ENCODE measurements around the gene ZNF473.
A peak's percentile ranks its signal among the peaks of the same experiment; 100 is the strongest.
"Not testable (repeated sequence)": the region's sequence is repeated elsewhere in the genome, so short reads cannot be mapped to it uniquely, and the experiment has no call there.

The ZNF473 gene

GRCh38 chr19:50050406-50051227, 24.8 kb downstream of the ZNF473 start:
- Mint-ChIP-seq H3K27ac (peak overlapping the region; percentile 88), H3K27me3 (peaks cover 6 to 19% of the 10 kb centered on the region in 2 donors), H3K36me3 (peaks cover 29 to 36% of the 10 kb centered on the region in 2 donors), H3K4me1 (peaks cover 17 to 20% of the 10 kb centered on the region in 2 donors), H3K9me3 (peaks cover 7 to 8% of the 10 kb centered on the region in 2 donors), H3K4me3 (peak overlapping the region; percentile 82 to 90)
- peak; percentile 77 for DNase-seq
- ATAC-seq (replicated peaks) = peak; percentile 92 to 97

- H3K4me3 Mint-ChIP-seq = peak overlapping the region; percentile 82 to 90
- H3K27ac Mint-ChIP-seq = peak overlapping the region; percentile 88
- H3K36me3 Mint-ChIP-seq = peaks cover 21 to 28% of the 10 kb centered on the region in 2 donors
- not testable (repeated sequence) for H3K9me3 Mint-ChIP-seq; DNase-seq; ATAC-seq (replicated peaks)
- H3K4me1 Mint-ChIP-seq = peaks cover 17 to 20% of the 10 kb centered on the region in 2 donors
- H3K27me3 Mint-ChIP-seq = peaks cover 6 to 19% of the 10 kb centered on the region in 2 donors
Measured at GRCh38 chr19:50051228-50051895, 25.6 kb downstream of the ZNF473 start.

- ATAC-seq (replicated peaks) (no peak), DNase-seq (no peak)
- peaks cover 15 to 22% of the 10 kb centered on the region in 2 donors for H3K36me3 Mint-ChIP-seq
- peaks cover 6 to 19% of the 10 kb centered on the region in 2 donors for H3K27me3 Mint-ChIP-seq
- peaks cover 17 to 20% of the 10 kb centered on the region in 2 donors for H3K4me1 Mint-ChIP-seq
- H3K9me3 Mint-ChIP-seq = peaks cover 3 to 4% of the 10 kb centered on the region in 2 donors
- no peak overlapping the region for H3K27ac Mint-ChIP-seq
- H3K4me3 Mint-ChIP-seq = no peak overlapping the region
Measured at GRCh38 chr19:50051964-50052363, 26.2 kb downstream of the ZNF473 start.

DNA sequence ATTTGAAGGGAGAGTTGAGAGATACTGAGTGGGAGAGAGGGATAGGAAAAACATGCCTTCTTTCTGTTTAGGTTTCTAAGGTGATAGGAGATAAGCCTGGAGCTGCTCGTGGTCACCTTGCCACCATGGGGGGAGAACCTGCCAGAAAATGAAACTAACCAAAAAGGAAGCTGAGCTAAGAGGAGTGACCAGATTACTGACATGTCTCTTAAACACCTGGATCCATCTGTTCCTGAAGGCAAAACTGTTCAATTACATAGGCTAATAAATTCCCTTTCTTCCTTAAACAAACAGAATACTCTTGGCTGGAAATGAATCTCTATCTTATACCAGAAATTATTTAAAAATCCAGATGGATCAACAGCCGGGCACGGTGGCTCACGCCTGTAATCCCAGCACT, 27.3 kb downstream of the ZNF473 start:
- Mint-ChIP-seq H3K9me3 (peaks cover 0 to 5% of the 10 kb centered on the region in 2 donors), H3K4me3 (no peak overlapping the region), H3K36me3 (peaks cover 7 to 11% of the 10 kb centered on the region in 2 donors), H3K27ac (no peak overlapping the region), H3K27me3 (peaks cover 6 to 19% of the 10 kb centered on the region in 2 donors), H3K4me1 (peaks cover 17 to 20% of the 10 kb centered on the region in 2 donors)
- DNase-seq (no peak), ATAC-seq (replicated peaks) (no peak)

DNA sequence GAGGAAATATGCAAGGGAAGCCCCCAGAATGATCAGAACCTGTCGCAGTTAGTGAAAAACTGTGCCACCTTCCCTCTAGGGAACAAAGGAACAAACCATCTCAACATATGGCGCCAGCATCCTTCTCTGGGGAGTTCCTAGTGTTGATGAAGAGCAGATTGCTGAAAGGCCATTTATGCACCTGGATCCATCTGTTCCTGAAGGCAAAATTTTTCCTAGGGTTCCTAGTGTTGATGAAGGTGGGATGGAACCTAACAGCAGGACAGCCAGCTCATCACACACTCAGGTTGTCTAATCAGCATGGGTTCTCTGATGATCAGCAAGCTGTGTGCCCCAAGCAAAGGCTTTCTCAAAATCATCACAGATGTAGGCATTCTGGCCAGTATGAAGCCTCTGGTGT, 32.6 kb downstream of the ZNF473 start:
- Mint-ChIP-seq H3K27me3 (peaks cover 0 to 5% of the 10 kb centered on the region in 2 donors), H3K9me3 (peaks cover 11 to 18% of the 10 kb centered on the region in 2 donors), H3K27ac (no peak overlapping the region), H3K36me3 (peaks cover 0 to 13% of the 10 kb centered on the region in 2 donors), H3K4me3 (no peak overlapping the region), H3K4me1 (no peaks in the 10 kb centered on the region)
- ATAC-seq (replicated peaks) (no peak), DNase-seq (no peak)

- Mint-ChIP-seq H3K27me3 (peaks cover 0 to 5% of the 10 kb centered on the region in 2 donors), H3K36me3 (peaks cover 0 to 13% of the 10 kb centered on the region in 2 donors), H3K4me3 (no peak overlapping the region), H3K27ac (no peak overlapping the region), H3K9me3 (peaks cover 11 to 18% of the 10 kb centered on the region in 2 donors), H3K4me1 (no peaks in the 10 kb centered on the region)
- no peak for ATAC-seq (replicated peaks)
- DNase-seq = no peak
Measured at GRCh38 chr19:50059045-50059444, 33.2 kb downstream of the ZNF473 start.

DNA sequence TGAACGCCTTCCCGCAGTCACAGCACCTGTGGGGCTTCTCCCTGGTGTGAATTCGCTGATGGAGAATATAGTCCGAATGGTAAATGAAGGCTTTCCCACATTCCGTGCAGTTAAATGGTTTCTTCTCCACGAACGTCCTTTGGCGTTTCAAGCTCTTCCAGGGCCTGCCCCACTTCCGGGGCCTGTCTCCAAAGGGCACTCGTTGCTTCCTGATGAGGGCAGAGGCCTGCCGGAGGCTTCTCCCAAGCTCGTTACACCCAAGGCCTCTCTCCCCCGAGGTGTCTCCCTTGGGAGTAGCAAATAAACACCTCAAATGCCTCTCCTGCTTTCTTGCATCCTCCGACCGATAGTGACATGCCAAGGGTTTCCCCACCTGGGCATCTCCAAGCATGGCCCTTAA, 34.3 kb downstream of the ZNF473 start:
- no peak for ATAC-seq (replicated peaks)

GRCh38 chr19:50061650-50062049, 35.8 kb downstream of the ZNF473 start:
- DNase-seq = no peak
- no peak for ATAC-seq (replicated peaks)
- Mint-ChIP-seq H3K9me3 (peaks cover 11 to 18% of the 10 kb centered on the region in 2 donors), H3K4me1 (no peaks in the 10 kb centered on the region), H3K27me3 (peaks cover 9 to 18% of the 10 kb centered on the region in 2 donors), H3K27ac (no peak overlapping the region), H3K4me3 (no peak overlapping the region), H3K36me3 (peaks cover 0 to 13% of the 10 kb centered on the region in 2 donors)

More for the DNA sequence above, 34.3 kb downstream of the ZNF473 start:
- DNase-seq = no peak
- Mint-ChIP-seq H3K4me3 (no peak overlapping the region), H3K36me3 (peaks cover 0 to 13% of the 10 kb centered on the region in 2 donors), H3K9me3 (peaks cover 11 to 18% of the 10 kb centered on the region in 2 donors), H3K27me3 (peaks cover 3 to 6% of the 10 kb centered on the region in 2 donors), H3K27ac (no peak overlapping the region), H3K4me1 (no peaks in the 10 kb centered on the region)

- Mint-ChIP-seq H3K4me1 (no peaks in the 10 kb centered on the region), H3K27me3 (peaks cover 9 to 25% of the 10 kb centered on the region in 2 donors), H3K36me3 (no peaks in the 10 kb centered on the region), H3K4me3 (no peak overlapping the region), H3K27ac (no peak overlapping the region), H3K9me3 (no peaks in the 10 kb centered on the region)
- DNase-seq (no peak), ATAC-seq (replicated peaks) (no peak)
Measured at GRCh38 chr19:50065938-50066337, 40.1 kb downstream of the ZNF473 start.

DNA sequence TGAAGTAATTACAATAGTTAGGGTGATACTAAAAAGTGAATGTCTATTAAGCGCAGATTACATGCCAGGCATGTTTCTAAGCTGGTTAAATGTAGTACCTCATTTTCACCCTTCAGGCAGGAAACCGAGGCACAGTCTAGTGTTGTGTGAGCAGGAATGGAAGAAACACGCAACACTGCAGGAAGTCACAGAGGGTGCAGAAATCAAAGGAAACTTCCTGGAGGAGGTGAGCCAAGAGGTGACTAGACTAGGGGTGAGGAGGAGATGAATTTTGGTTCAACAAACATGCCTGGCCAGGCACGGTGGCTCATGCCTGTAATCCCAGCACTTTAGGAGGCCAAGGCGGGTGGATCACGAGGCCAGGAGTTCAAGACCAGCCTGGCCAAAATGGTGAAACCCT, 41.8 kb downstream of the ZNF473 start:
- Mint-ChIP-seq H3K4me3 (no peak overlapping the region), H3K4me1 (no peaks in the 10 kb centered on the region), H3K27ac (no peak overlapping the region), H3K9me3 (no peaks in the 10 kb centered on the region), H3K36me3 (peaks cover 0 to 2% of the 10 kb centered on the region in 2 donors), H3K27me3 (peaks cover 15 to 24% of the 10 kb centered on the region in 2 donors)
- no peak for DNase-seq
- no peak for ATAC-seq (replicated peaks)

GRCh38 chr19:50068382-50068781, 42.6 kb downstream of the ZNF473 start:
- ATAC-seq (replicated peaks); H3K4me1 Mint-ChIP-seq; H3K9me3 Mint-ChIP-seq; H3K27ac Mint-ChIP-seq; H3K4me3 Mint-ChIP-seq; H3K36me3 Mint-ChIP-seq; DNase-seq: not testable (repeated sequence)
- peaks cover 20 to 28% of the 10 kb centered on the region in 2 donors for H3K27me3 Mint-ChIP-seq

DNA sequence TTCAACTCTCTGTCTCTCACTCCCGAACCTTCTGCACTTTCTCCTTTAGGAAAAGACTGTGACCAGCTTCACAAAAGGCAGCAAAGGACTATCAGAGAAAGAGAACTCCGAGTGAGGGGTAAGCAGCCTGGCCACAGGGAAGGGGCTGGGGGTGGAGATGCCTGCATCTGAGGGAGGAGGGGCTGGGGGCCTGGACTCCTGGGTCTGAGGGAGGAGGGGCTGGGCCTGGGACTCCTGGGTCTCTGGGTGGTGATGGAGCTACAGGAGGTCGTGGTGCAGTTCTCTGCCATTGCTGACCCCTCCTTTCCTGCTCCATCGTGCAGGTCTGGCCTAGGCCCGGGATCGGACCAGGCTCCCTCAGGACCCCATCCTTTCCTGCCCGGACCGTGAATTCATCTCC, 49.3 kb downstream of the ZNF473 start:
- peaks cover 9 to 18% of the 10 kb centered on the region in 2 donors for H3K27me3 Mint-ChIP-seq
- H3K27ac Mint-ChIP-seq; H3K4me1 Mint-ChIP-seq; H3K9me3 Mint-ChIP-seq; H3K36me3 Mint-ChIP-seq; ATAC-seq (replicated peaks); DNase-seq; H3K4me3 Mint-ChIP-seq: not testable (repeated sequence)

- DNase-seq, H3K9me3 Mint-ChIP-seq, H3K4me1 Mint-ChIP-seq, H3K4me3 Mint-ChIP-seq, H3K27ac Mint-ChIP-seq, H3K36me3 Mint-ChIP-seq: not testable (repeated sequence)
- peaks cover 9 to 18% of the 10 kb centered on the region in 2 donors for H3K27me3 Mint-ChIP-seq
- ATAC-seq (replicated peaks) = peak; percentile 81 to 86
Measured at GRCh38 chr19:50075644-50076372, 50.0 kb downstream of the ZNF473 start.

Data from stimulated activated naive B cell treated with anti-CD40 and anti-IgM and Interleukin-4, amounts not matched to agents 10 μg/mL and 1 μg/mL and 100 μg/mL, for 72 hours (primary cell).